Stimulated activated naive B cell treated with anti-CD40 and anti-IgM and Interleukin-4, amounts not matched to agents 10 μg/mL and 1 μg/mL and 100 μg/mL, for 72 hours (primary cell): ENCODE results near the gene PCSK2.

Experiments
- ATAC-seq, 2 donors: fragments of 150-1000 bp; cut with Tn5 transposase; replicated peaks; 2 replicates each; pipeline ENCODE4 v1.10.0; 2021; ENCODE audit warnings: moderate library complexity in 1 of 2
- DNase-seq: peaks from one replicate; pipeline ENCODE4 v3.0.0; 2021
- H3K27ac Mint-ChIP-seq: one replicate; pipeline ENCODE4 v1.8.0; 2022; ENCODE audit warnings: mild to moderate bottlenecking, mixed read lengths
- H3K27me3 Mint-ChIP-seq, 2 donors: one replicate each; pipeline ENCODE4 v1.8.0; 2022; ENCODE audit warnings: mixed read lengths in 2 of 2
- H3K36me3 Mint-ChIP-seq, 2 donors: one replicate each; pipeline ENCODE4 v1.8.0; 2022; ENCODE audit warnings: mixed read lengths in 2 of 2, mild to moderate bottlenecking in 1 of 2
- H3K4me1 Mint-ChIP-seq, 2 donors: one replicate each; pipeline ENCODE4 v1.8.0; 2022; ENCODE audit warnings: mixed read lengths in 2 of 2, mild to moderate bottlenecking in 1 of 2
- H3K4me3 Mint-ChIP-seq, 2 donors: one replicate each; pipeline ENCODE4 v1.8.0; 2022; ENCODE audit warnings: mild to moderate bottlenecking in 2 of 2, mixed read lengths in 2 of 2, moderate library complexity in 1 of 2
- H3K9me3 Mint-ChIP-seq, 2 donors: one replicate each; pipeline ENCODE4 v1.8.0; 2022; ENCODE audit warnings: mixed read lengths in 2 of 2, mild to moderate bottlenecking in 1 of 2

Gene PCSK2

GRCh38 chr20:17417225-17417624 is 190.4 kb downstream of the PCSK2 start:
- H3K4me3 Mint-ChIP-seq: no peak overlapping the region
- H3K36me3 Mint-ChIP-seq: peaks cover 0 to 4% of the 10 kb centered on the region in 2 donors
- H3K27me3 Mint-ChIP-seq: peaks cover 0 to 6% of the 10 kb centered on the region in 2 donors
- no peaks in the 10 kb centered on the region for H3K4me1 Mint-ChIP-seq
- ATAC-seq (no peak), DNase-seq (no peak)
- H3K27ac Mint-ChIP-seq: no peak overlapping the region
- H3K9me3 Mint-ChIP-seq: peaks cover 6 to 9% of the 10 kb centered on the region in 2 donors

GRCh38 chr20:17418737-17419136 is 191.9 kb downstream of the PCSK2 start:
- peaks cover 0 to 6% of the 10 kb centered on the region in 2 donors for H3K27me3 Mint-ChIP-seq
- no peaks in the 10 kb centered on the region for H3K4me1 Mint-ChIP-seq
- H3K4me3 Mint-ChIP-seq: no peak overlapping the region
- DNase-seq: no peak
- H3K9me3 Mint-ChIP-seq: peaks cover 6% of the 10 kb centered on the region in 2 donors
- no peak for ATAC-seq
- H3K36me3 Mint-ChIP-seq: peaks cover 0 to 4% of the 10 kb centered on the region in 2 donors
- H3K27ac Mint-ChIP-seq: no peak overlapping the region

GRCh38 chr20:17419479-17420041 is 192.7 kb downstream of the PCSK2 start:
- Mint-ChIP-seq H3K27ac (no peak overlapping the region), H3K9me3 (peaks cover 0 to 5% of the 10 kb centered on the region in 2 donors), H3K4me3 (no peak overlapping the region), H3K27me3 (peaks cover 0 to 9% of the 10 kb centered on the region in 2 donors), H3K36me3 (no peaks in the 10 kb centered on the region), H3K4me1 (no peaks in the 10 kb centered on the region)
- ATAC-seq: no peak
- no peak for DNase-seq

DNA sequence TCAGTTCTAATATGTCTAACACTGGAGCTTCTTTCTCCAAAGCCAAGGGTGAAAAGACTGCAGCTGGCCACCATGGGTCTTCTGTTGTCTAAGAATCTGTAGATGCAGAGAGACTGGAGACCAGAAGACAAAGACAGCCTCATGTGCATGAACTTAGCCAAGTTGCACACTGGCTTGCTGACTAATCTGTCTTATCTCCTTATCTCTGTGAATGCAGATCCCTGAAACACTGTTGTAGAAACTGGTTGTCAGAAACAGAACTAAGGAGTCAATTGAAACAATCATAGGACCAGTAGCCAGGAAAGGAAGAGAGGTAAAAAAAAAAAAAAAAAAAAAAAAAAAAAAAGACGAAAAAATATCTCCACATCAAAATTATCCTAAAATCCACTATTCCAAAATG is 194.7 kb downstream of the PCSK2 start:
- H3K36me3 Mint-ChIP-seq: no peaks in the 10 kb centered on the region
- no peak overlapping the region for H3K27ac Mint-ChIP-seq
- no peak for ATAC-seq
- peaks cover 0 to 2% of the 10 kb centered on the region in 2 donors for H3K9me3 Mint-ChIP-seq
- peaks cover 0 to 9% of the 10 kb centered on the region in 2 donors for H3K27me3 Mint-ChIP-seq
- no peak overlapping the region for H3K4me3 Mint-ChIP-seq
- no peaks in the 10 kb centered on the region for H3K4me1 Mint-ChIP-seq
- no peak for DNase-seq

- H3K4me1 Mint-ChIP-seq: no peaks in the 10 kb centered on the region
- peaks cover 6% of the 10 kb centered on the region in 2 donors for H3K27me3 Mint-ChIP-seq
- H3K27ac Mint-ChIP-seq: no peak overlapping the region
- ATAC-seq (no peak), DNase-seq (no peak)
- peaks cover 0 to 2% of the 10 kb centered on the region in 2 donors for H3K9me3 Mint-ChIP-seq
- H3K36me3 Mint-ChIP-seq: no peaks in the 10 kb centered on the region
- no peak overlapping the region for H3K4me3 Mint-ChIP-seq
Measured at GRCh38 chr20:17423782-17424181, 196.9 kb downstream of the PCSK2 start.

DNA sequence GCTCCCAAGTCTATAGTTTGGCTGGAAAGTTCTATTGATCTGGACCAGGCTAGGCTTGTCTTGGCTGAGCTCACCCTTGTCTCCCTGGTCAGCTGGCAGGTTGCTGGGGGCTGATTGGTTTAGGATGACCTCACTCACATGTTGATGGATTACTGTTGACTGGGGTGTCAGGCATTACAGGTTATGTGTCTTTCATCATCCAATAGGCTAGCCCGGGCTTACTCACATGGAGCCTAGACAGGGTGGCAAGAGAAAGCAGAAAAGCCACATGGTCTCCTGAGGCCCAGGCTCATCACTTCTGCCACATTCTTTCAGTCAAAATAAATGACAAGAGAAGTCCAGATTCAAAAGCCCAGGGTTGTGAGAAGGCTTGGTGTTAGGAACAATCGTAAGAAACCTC is 200.8 kb downstream of the PCSK2 start:
- Mint-ChIP-seq H3K4me1 (peaks cover 2 to 4% of the 10 kb centered on the region in 2 donors), H3K4me3 (no peak overlapping the region), H3K36me3 (no peaks in the 10 kb centered on the region), H3K27ac (no peak overlapping the region), H3K9me3 (peaks cover 0 to 2% of the 10 kb centered on the region in 2 donors), H3K27me3 (peaks cover 22 to 30% of the 10 kb centered on the region in 2 donors)
- ATAC-seq: no peak
- no peak for DNase-seq

DNA sequence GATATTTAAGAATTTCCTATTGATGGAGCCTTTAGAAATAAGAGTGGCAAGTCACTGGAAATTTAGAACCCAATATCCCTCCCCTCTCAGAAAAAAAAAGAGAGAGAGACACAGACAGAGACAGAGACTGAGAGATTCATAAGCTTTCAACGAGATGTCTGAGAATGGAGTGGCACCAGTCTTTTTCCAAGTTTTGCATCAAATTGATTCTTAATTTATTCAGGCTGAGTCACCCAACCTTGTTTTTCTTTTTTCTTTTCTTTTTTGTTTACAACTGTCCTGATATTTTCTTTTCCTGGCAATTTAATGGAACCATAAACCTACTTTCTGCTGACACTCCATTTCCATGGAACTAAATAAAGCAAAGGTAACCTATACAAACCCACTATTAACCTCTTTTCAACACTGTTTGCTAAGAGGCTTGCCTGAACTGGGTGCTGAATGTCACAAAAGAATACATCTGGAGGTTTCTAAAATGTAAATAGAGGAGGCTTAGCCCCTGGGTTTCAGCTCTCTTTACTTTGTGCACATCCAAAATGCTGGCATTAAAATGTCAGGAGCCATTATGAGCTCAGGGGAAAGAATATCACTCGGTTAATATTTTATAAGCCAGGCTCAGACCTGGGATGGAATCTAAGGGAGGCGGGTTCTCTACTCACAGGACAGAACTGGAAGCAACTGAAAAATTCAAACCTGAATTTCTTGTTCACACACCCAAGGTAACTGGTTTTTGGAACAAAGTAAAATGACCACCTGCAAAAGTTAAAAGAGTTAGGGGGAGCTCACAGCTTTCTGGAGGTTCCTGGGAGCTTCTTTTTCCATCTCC is 203.5 kb downstream of the PCSK2 start:
- no peaks in the 10 kb centered on the region for H3K36me3 Mint-ChIP-seq
- DNase-seq (no peak), ATAC-seq (no peak)
- H3K27ac Mint-ChIP-seq: no peak overlapping the region
- H3K4me1 Mint-ChIP-seq: peaks cover 2 to 4% of the 10 kb centered on the region in 2 donors
- H3K9me3 Mint-ChIP-seq: no peaks in the 10 kb centered on the region
- no peak overlapping the region for H3K4me3 Mint-ChIP-seq
- peaks cover 27 to 38% of the 10 kb centered on the region in 2 donors for H3K27me3 Mint-ChIP-seq

DNA sequence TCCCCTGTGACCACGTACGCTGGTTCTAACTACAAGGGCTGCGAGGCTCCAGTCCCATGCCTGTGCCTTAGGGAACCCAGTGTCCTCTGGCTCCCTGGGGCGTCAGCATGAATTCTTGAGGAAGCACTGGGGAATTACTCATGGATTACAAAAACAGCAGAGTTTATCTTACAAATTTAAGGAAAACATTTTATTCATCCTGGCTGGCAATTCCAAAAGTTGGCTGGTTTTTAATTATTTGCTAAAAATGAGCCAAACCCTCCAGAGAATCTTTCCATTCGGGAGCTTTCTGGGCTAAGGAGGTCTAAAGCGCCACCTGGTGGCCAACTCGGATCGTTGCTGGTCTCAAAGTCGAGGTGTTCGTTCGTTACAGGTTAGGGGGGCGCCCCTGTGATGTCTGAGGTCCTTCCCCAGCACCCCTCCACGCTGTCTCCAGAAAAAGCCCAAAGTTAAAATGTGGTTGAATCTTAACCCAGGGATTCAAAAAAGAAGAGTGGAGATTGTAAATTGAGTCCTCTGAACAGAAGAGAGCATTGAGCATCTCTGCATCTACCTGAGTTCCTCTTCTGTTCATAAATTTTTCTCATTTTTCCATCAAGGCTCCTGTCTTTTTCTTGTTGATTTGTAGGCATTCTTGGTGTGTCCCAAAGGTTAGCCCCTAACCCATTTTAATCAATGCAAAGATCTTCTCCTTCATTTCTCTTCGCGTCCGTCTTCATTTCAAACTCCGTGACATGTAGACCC is 205.0 kb downstream of the PCSK2 start:
- no peak overlapping the region for H3K4me3 Mint-ChIP-seq
- peaks cover 2 to 4% of the 10 kb centered on the region in 2 donors for H3K4me1 Mint-ChIP-seq
- no peak overlapping the region for H3K27ac Mint-ChIP-seq
- ATAC-seq (peak in 1 of 2 donors; percentile 42), DNase-seq (peak; percentile 15)
- H3K27me3 Mint-ChIP-seq: peaks cover 30 to 47% of the 10 kb centered on the region in 2 donors
- no peaks in the 10 kb centered on the region for H3K9me3 Mint-ChIP-seq
- H3K36me3 Mint-ChIP-seq: no peaks in the 10 kb centered on the region

- Mint-ChIP-seq H3K4me3 (no peak overlapping the region), H3K27me3 (peaks cover 26 to 36% of the 10 kb centered on the region in 2 donors), H3K27ac (no peak overlapping the region), H3K9me3 (peaks cover 0 to 1% of the 10 kb centered on the region in 2 donors), H3K36me3 (no peaks in the 10 kb centered on the region), H3K4me1 (peaks cover 2 to 4% of the 10 kb centered on the region in 2 donors)
- DNase-seq (no peak), ATAC-seq (no peak)
Measured at GRCh38 chr20:17436664-17437063, 209.8 kb downstream of the PCSK2 start.

- H3K27me3 Mint-ChIP-seq: peaks cover 21 to 35% of the 10 kb centered on the region in 2 donors
- no peak for ATAC-seq
- H3K9me3 Mint-ChIP-seq: peaks cover 0 to 4% of the 10 kb centered on the region in 2 donors
Measured at GRCh38 chr20:17437251-17437650, 210.4 kb downstream of the PCSK2 start.

GRCh38 chr20:17438436-17439039 is 211.7 kb downstream of the PCSK2 start:
- DNase-seq (no peak), ATAC-seq (no peak)
- H3K36me3 Mint-ChIP-seq: no peaks in the 10 kb centered on the region
- no peaks in the 10 kb centered on the region for H3K4me1 Mint-ChIP-seq
- peaks cover 0 to 4% of the 10 kb centered on the region in 2 donors for H3K9me3 Mint-ChIP-seq
- no peak overlapping the region for H3K4me3 Mint-ChIP-seq
- peaks cover 24 to 29% of the 10 kb centered on the region in 2 donors for H3K27me3 Mint-ChIP-seq
- H3K27ac Mint-ChIP-seq: no peak overlapping the region

More at GRCh38 chr20:17437251-17437650, 210.4 kb downstream of the PCSK2 start:
- DNase-seq: no peak
- Mint-ChIP-seq H3K27ac (no peak overlapping the region), H3K4me1 (no peaks in the 10 kb centered on the region), H3K36me3 (no peaks in the 10 kb centered on the region), H3K4me3 (no peak overlapping the region)

GRCh38 chr20:17439616-17440296 is 212.9 kb downstream of the PCSK2 start:
- Mint-ChIP-seq H3K27me3 (peaks cover 24 to 31% of the 10 kb centered on the region in 2 donors), H3K36me3 (no peaks in the 10 kb centered on the region), H3K9me3 (peaks cover 0 to 4% of the 10 kb centered on the region in 2 donors), H3K4me3 (no peak overlapping the region), H3K4me1 (no peaks in the 10 kb centered on the region), H3K27ac (no peak overlapping the region)
- DNase-seq: no peak
- no peak for ATAC-seq

DNA sequence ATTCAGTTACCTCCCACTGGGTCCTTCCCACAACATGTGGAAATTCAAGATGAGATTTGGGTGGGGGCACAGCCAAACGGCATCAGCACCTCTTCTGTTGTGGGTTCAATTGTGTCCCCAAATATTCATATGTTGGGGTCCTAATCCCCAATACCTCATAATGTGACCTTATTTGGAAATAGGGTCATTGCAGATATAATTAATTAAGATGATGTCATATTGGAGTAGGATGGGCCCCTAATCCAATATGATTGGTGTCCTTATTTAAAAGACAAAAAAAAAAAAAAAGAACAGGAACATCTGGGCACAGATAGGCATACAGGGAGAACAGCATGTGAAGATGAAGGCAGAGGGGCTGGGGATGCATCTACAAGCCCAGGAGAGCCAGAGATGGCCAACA is 214.9 kb downstream of the PCSK2 start:
- no peaks in the 10 kb centered on the region for H3K36me3 Mint-ChIP-seq
- no peak overlapping the region for H3K4me3 Mint-ChIP-seq
- ATAC-seq (no peak), DNase-seq (no peak)
- peaks cover 27 to 28% of the 10 kb centered on the region in 2 donors for H3K27me3 Mint-ChIP-seq
- H3K4me1 Mint-ChIP-seq: no peaks in the 10 kb centered on the region
- H3K27ac Mint-ChIP-seq: no peak overlapping the region
- H3K9me3 Mint-ChIP-seq: peaks cover 0 to 4% of the 10 kb centered on the region in 2 donors
